HCT116 (cell line): ENCODE results near the gene VHLL. TPM values are rescaled to one million over a fixed set of nuclear protein-coding genes. Genes with fewer than 3 reads are reported as not detected.

Source experiments
- ATAC-seq: fragments of 200-7000 bp; cut with Tn5 transposase; 2 replicates; pipeline ENCODE4 v1.9.1; 2020; ENCODE audit warnings: mild to moderate bottlenecking, moderate library complexity
- BruUV-seq: library from RNA; stranded (reverse); fragments of 400-500 nt; replicated peaks from 2 replicates; lab custom pipeline; 2021; lab: Mats Ljungman, UMichigan
- CTCF ChIA-PET: fragments of 300-600 bp; sonication (Branson Sonifier 250); formaldehyde crosslinking; loops from one replicate; lab custom pipeline; 2021; ENCODE audit warnings: antibody characterized with exemption; lab: Charles Lee
- POLR2A ChIA-PET: fragments of 300-600, 350-600 bp; sonication (Branson Sonifier 250); formaldehyde crosslinking; loops from one replicate; lab custom pipeline; 2021; ENCODE audit warnings: antibody characterized with exemption; lab: Charles Lee
- RAD21 ChIA-PET, 2 experiments: fragments of 300-600 bp; sonication (Branson Sonifier 250); formaldehyde crosslinking; loops; one replicate each; lab custom pipeline; 2023; ENCODE audit warnings: low total read pairs in 2 of 2; ENCODE audit not compliant: uncharacterized antibody in 2 of 2, unreplicated experiment in 2 of 2, low non-redundant PET in 1 of 2; lab: Charles Lee
- DNase-seq: peaks from one replicate; pipeline ENCODE4 v3.0.0-alpha.2; 2010; ENCODE audit warnings: low read depth, low spot score
- H2AFZ ChIP-seq: fragments of 200-600 bp; shearing (Covaris generic), sonication (generic); 2 replicates; pipeline ENCODE4 v1.6.1; 2017; ENCODE audit warnings: low read depth, mixed run types, mixed read lengths, antibody characterized with exemption, low read length; ENCODE audit not compliant: poor library complexity, severe bottlenecking
- H3K27ac ChIP-seq: 2 replicates; pipeline ENCODE4 v1.5.1; 2012; ENCODE audit warnings: low read depth, low read length
- H3K27me3 ChIP-seq: fragments of 200-600 bp; sonication (generic); 2 replicates; pipeline ENCODE4 v1.6.1; 2016; ENCODE audit warnings: mixed run types, low read length, mixed read lengths; ENCODE audit not compliant: insufficient read depth
- H3K36me3 ChIP-seq, 2 experiments: fragments of 200-500 bp in 1 of 2; fragments of 200-600 bp in 1 of 2; sonication (Bioruptor generic) in 1 of 2; sonication (generic) in 1 of 2; 2 replicates each; pipeline versions ENCODE4 v1.5.1 to v1.6.1; 2014 to 2016; ENCODE audit warnings: low read length in 2 of 2, inconsistent platforms in 1 of 2, mixed read lengths in 1 of 2, mixed run types in 1 of 2; ENCODE audit not compliant: insufficient read depth in 2 of 2, control insufficient read depth in 1 of 2
- H3K4me1 ChIP-seq, 2 experiments: fragments of 200-600 bp in 1 of 2; sonication (generic) in 1 of 2; 2 replicates each; pipeline versions ENCODE4 v1.5.1 to v1.6.1; 2012 to 2017; ENCODE audit warnings: low read length in 2 of 2, inconsistent platforms in 1 of 2, mild to moderate bottlenecking in 1 of 2, mixed read lengths in 1 of 2, mixed run types in 1 of 2, moderate library complexity in 1 of 2; ENCODE audit not compliant: insufficient read depth in 2 of 2, control insufficient read depth in 1 of 2
- H3K4me2 ChIP-seq: fragments of 200-600 bp; sonication (generic); 2 replicates; pipeline ENCODE4 v1.6.1; 2017; ENCODE audit warnings: mixed run types, low read length, mixed read lengths
- H3K4me3 ChIP-seq, 2 experiments: fragments of 200-600 bp in 1 of 2; sonication (generic) in 1 of 2; replicated peaks in 1 of 2; 2 replicates each; pipeline ENCODE4 v1.5.1; 2011 to 2016; ENCODE audit warnings: low read length in 2 of 2, control low read depth in 1 of 2, low read depth in 1 of 2, mild to moderate bottlenecking in 1 of 2, mixed read lengths in 1 of 2, mixed run types in 1 of 2
- H3K79me2 ChIP-seq: fragments of 200-600 bp; sonication (generic); 2 replicates; pipeline ENCODE4 v1.6.1; 2017; ENCODE audit warnings: mild to moderate bottlenecking, mixed run types, low read length, moderate library complexity, mixed read lengths; ENCODE audit not compliant: insufficient read depth
- H3K9ac ChIP-seq: fragments of 200-600 bp; sonication (generic); 2 replicates; pipeline ENCODE4 v1.6.1; 2016; ENCODE audit warnings: low read length, mixed read lengths
- H3K9me2 ChIP-seq: fragments of 200-600 bp; sonication (generic), shearing (Covaris generic); 2 replicates; pipeline ENCODE4 v1.6.1; 2017; ENCODE audit warnings: mixed run types, mild to moderate bottlenecking, moderate library complexity; ENCODE audit not compliant: insufficient read depth
- H3K9me3 ChIP-seq, 2 experiments: fragments of 200-500 bp in 1 of 2; fragments of 200-600 bp in 1 of 2; sonication (Bioruptor generic) in 1 of 2; sonication (generic) in 1 of 2; 2 replicates each; pipeline ENCODE4 v1.6.1; 2014 to 2017; ENCODE audit warnings: low read length in 2 of 2, mixed read lengths in 2 of 2, inconsistent platforms in 1 of 2, low read depth in 1 of 2, mild to moderate bottlenecking in 1 of 2, mixed run types in 1 of 2, moderate library complexity in 1 of 2; ENCODE audit not compliant: control insufficient read depth in 1 of 2, insufficient read depth in 1 of 2
- H4K20me1 ChIP-seq: fragments of 200-600 bp; sonication (generic), shearing (Covaris generic); 2 replicates; pipeline ENCODE4 v1.6.1; 2017; ENCODE audit warnings: mixed run types, mild to moderate bottlenecking, moderate library complexity; ENCODE audit not compliant: insufficient read depth
- ATF3 ChIP-seq: IDR thresholded peaks from 2 replicates; pipeline ENCODE4 v1.6.1; 2012
- CBX3 ChIP-seq: IDR thresholded peaks from 2 replicates; pipeline ENCODE4 v1.6.1; 2012; ENCODE audit warnings: low read depth
- CEBPB ChIP-seq: IDR thresholded peaks from 2 replicates; pipeline ENCODE4 v1.6.1; 2012; ENCODE audit warnings: low read depth
- CTCF ChIP-seq, 3 experiments: fragments of 200-600 bp in 1 of 3; sonication (generic) in 1 of 3; IDR thresholded peaks in 2 of 3; conservative IDR thresholded peaks in 1 of 3; 2 replicates each; pipeline ENCODE4 v1.5.1; 2012 to 2017; ENCODE audit warnings: low read depth in 2 of 3, low read length in 2 of 3, antibody characterized with exemption in 1 of 3, borderline replicate concordance in 1 of 3, control low read depth in 1 of 3, mild to moderate bottlenecking in 1 of 3, mixed read lengths in 1 of 3, mixed run types in 1 of 3, moderate library complexity in 1 of 3; ENCODE audit not compliant: insufficient read depth in 1 of 3
- ELF1 ChIP-seq: IDR thresholded peaks from 2 replicates; pipeline ENCODE4 v1.6.1; 2012; ENCODE audit warnings: low read depth, borderline replicate concordance
- EZH2phosphoT487 ChIP-seq: fragments of 200-600 bp; IDR thresholded peaks from 2 replicates; pipeline ENCODE4 v1.6.1; 2018; ENCODE audit warnings: antibody characterized with exemption, borderline replicate concordance
- FOSL1 ChIP-seq: IDR thresholded peaks from 2 replicates; pipeline ENCODE4 v1.6.1; 2012; ENCODE audit warnings: low read depth
- JUND ChIP-seq: IDR thresholded peaks from 2 replicates; pipeline ENCODE4 v1.6.1; 2012
- REST ChIP-seq: IDR thresholded peaks from 2 replicates; pipeline ENCODE4 v1.6.1; 2012; ENCODE audit warnings: low read depth
- SP1 ChIP-seq: IDR thresholded peaks from 2 replicates; pipeline ENCODE4 v1.6.1; 2012; ENCODE audit warnings: low read depth
- TCF7L2 ChIP-seq: IDR thresholded peaks from 2 replicates; pipeline ENCODE4 v1.7.0; 2011; ENCODE audit warnings: borderline replicate concordance, inconsistent platforms; ENCODE audit not compliant: insufficient read depth, insufficient read length; ENCODE audit errors: extremely low read depth
- ZNF274 ChIP-seq: fragments of 200-500 bp; sonication (Bioruptor generic); IDR thresholded peaks from 2 replicates; pipeline ENCODE4 v1.6.1; 2014; ENCODE audit warnings: mild to moderate bottlenecking, low read depth, low read length, inconsistent platforms
- intact Hi-C: fragments of 100-400 bp; cut with micrococcal nuclease; formaldehyde crosslinking; loops from 2 replicates; pipeline ENCODE4 v1.10.0; 2022
- total RNA-seq: library from RNA; stranded (reverse); gene quantifications from one replicate; pipeline ENCODE4 v1.2.1, GENCODE V29; 2021; ENCODE audit not compliant: unreplicated experiment

VHLL gene
- total RNA-seq, 1 experiment from 2014 or later = not detected

- ChIA-PET RAD21 (no interaction called here), CTCF (interaction anchor here (0.7 kb wide), 1 partner anchor 40 kb away, joined by 3 read pairs; no protein-coding TSS in a partner anchor), POLR2A (no interaction called here)
- H3K27me3 ChIP-seq = no peaks in the 10 kb centered on the region
- H3K27ac ChIP-seq = no peak overlapping the region
- H2AFZ ChIP-seq = no peak overlapping the region
- TF ChIP-seq ZNF274 (no peak), ELF1 (no peak), CTCF (IDR thresholded peaks at IDR 0.05 in 2 of 3, conservative IDR thresholded peaks at IDR 0.05 in 1 of 3; ENCODE audit: borderline replicate concordance in 1 of 3, insufficient read depth in 1 of 3, low read depth in 2 of 3, low read length in 2 of 3) (no peak), TCF7L2 (no peak), SP1 (no peak), FOSL1 (no peak), CBX3 (no peak), EZH2phosphoT487 (no peak)
- no peaks in the 10 kb centered on the region for H3K9me3 ChIP-seq
- BruUV-seq = no TSS peak
- H3K4me3 ChIP-seq = no peak overlapping the region
- no peak overlapping the region for H3K4me2 ChIP-seq
- no peak for ATAC-seq
- DNase-seq = no peak
- peaks cover 10% of the 10 kb centered on the region; the same call in 1 of the 2 replicates for H4K20me1 ChIP-seq
- H3K36me3 ChIP-seq = peaks cover 39 to 50% of the 10 kb centered on the region in 2 experiments
- intact Hi-C loops = no loop called here
- peaks cover 58% of the 10 kb centered on the region for H3K79me2 ChIP-seq
- H3K9ac ChIP-seq = no peak overlapping the region
- H3K4me1 ChIP-seq = peaks cover 25 to 27% of the 10 kb centered on the region in 2 experiments
- no peaks in the 10 kb centered on the region for H3K9me2 ChIP-seq
Observed at GRCh38 chr1:156279837-156280236, 19.3 kb downstream of the VHLL start.

GRCh38 chr1:156276966-156277381 lies 22.1 kb downstream of the VHLL start:
- no TSS peak for BruUV-seq
- CTCF ChIA-PET = no interaction called here
- no peak for ATAC-seq
- no peaks in the 10 kb centered on the region for H3K9me2 ChIP-seq
- POLR2A ChIA-PET = no interaction called here
- H4K20me1 ChIP-seq = peaks cover 10% of the 10 kb centered on the region; the same call in 1 of the 2 replicates
- no peak overlapping the region for H3K9ac ChIP-seq
- no peak for DNase-seq
- H3K4me3 ChIP-seq = no peak overlapping the region
- no peak overlapping the region for H3K4me2 ChIP-seq
- peaks cover 65 to 78% of the 10 kb centered on the region in 2 experiments for H3K36me3 ChIP-seq
- H3K79me2 ChIP-seq = peaks cover 46% of the 10 kb centered on the region
- H3K27me3 ChIP-seq = no peaks in the 10 kb centered on the region
- intact Hi-C loops = no loop called here
- RAD21 ChIA-PET = no interaction called here
- no peaks in the 10 kb centered on the region for H3K9me3 ChIP-seq
- no peak overlapping the region for H2AFZ ChIP-seq
- H3K4me1 ChIP-seq = peaks cover 11 to 13% of the 10 kb centered on the region in 2 experiments
- no peak overlapping the region for H3K27ac ChIP-seq
- no peak for TF ChIP-seq ELF1
- TF ChIP-seq JUND = no peak
- no peak for TF ChIP-seq REST
- TF ChIP-seq ATF3 = no peak
- no peak for TF ChIP-seq CEBPB
